Fibroblast of villous mesenchyme (primary cell): Measurements from ENCODE around the gene MATN4. TPM values are rescaled to one million over a fixed set of nuclear protein-coding genes. Genes with fewer than 3 reads are reported as not detected.

ENCODE experiments used
- DNase-seq: peaks from one replicate; pipeline ENCODE4 v3.0.0-alpha.2; 2010; ENCODE audit warnings: low read depth
- H3K4me3 ChIP-seq: 2 replicates; pipeline ENCODE4 v1.5.1; 2011; ENCODE audit warnings: low read depth, mild to moderate bottlenecking, low read length
- CTCF ChIP-seq: IDR thresholded peaks from 2 replicates; pipeline ENCODE4 v1.5.1; 2012; ENCODE audit warnings: low read depth, mild to moderate bottlenecking, low read length; ENCODE audit not compliant: insufficient read depth
- total RNA-seq: library from RNA; depleted of rRNA; stranded (reverse); fragments of >200 nt; gene quantifications from 2 replicates; pipeline ENCODE4 v1.2.3, GENCODE V29; 2012

Gene MATN4
- total RNA-seq, 1 donor: not detected

GRCh38 chr20:45254383-45255262 is 53.5 kb downstream of the MATN4 start, which contains the start of gene SLPI:
Gene SLPI (minus strand): TSS chr20:45254564. CDS start chr20:45254543, 21 bp downstream.
- DNase-seq: peak; percentile 75
- H3K4me3 ChIP-seq: no peak within 1 kb of the TSS
- no peak for TF ChIP-seq CTCF

- no peak overlapping the region for H3K4me3 ChIP-seq
- no peak for TF ChIP-seq CTCF
- DNase-seq: no peak
These were observed 54.8 kb downstream of the MATN4 start for GRCh38 chr20:45253261-45253660.

- no peak for DNase-seq
- TF ChIP-seq CTCF: no peak
These were observed 56.1 kb downstream of the MATN4 start for GRCh38 chr20:45251884-45252560.

GRCh38 chr20:45248609-45249008 is 59.5 kb downstream of the MATN4 start:
- no peak for DNase-seq
- no peak overlapping the region for H3K4me3 ChIP-seq
- TF ChIP-seq CTCF: no peak

More at GRCh38 chr20:45251884-45252560, 56.1 kb downstream of the MATN4 start:
- no peak overlapping the region for H3K4me3 ChIP-seq

GRCh38 chr20:45247865-45248264 is 60.2 kb downstream of the MATN4 start:
- DNase-seq: no peak
- TF ChIP-seq CTCF: no peak
- no peak overlapping the region for H3K4me3 ChIP-seq

- no peak overlapping the region for H3K4me3 ChIP-seq
- no peak for DNase-seq
- no peak for TF ChIP-seq CTCF
These were observed 62.0 kb downstream of the MATN4 start for GRCh38 chr20:45246109-45246508.

Other genes with a start within 250 kb of the MATN4 start
- gene KCNS1, start 207.2 kb downstream of the MATN4 start, total RNA-seq: 0.86 and 1.3 TPM in 2 replicates
- not detected in 2 replicates for gene WFDC5, start 193.1 kb downstream of the MATN4 start, total RNA-seq
- gene WFDC12, start 183.8 kb downstream of the MATN4 start, total RNA-seq: not detected in 2 replicates
- gene PI3, start 133.4 kb downstream of the MATN4 start, total RNA-seq: not detected in 2 replicates
- gene SEMG1, start 101.3 kb downstream of the MATN4 start, total RNA-seq: not detected in 2 replicates
- gene SEMG2, start 86.9 kb downstream of the MATN4 start, total RNA-seq: not detected in 2 replicates
- not detected in 2 replicates for gene SLPI, start 53.7 kb downstream of the MATN4 start, total RNA-seq
- not detected in 2 replicates for gene RBPJL, start 1.5 kb downstream of the MATN4 start, total RNA-seq
- 129 and 178 TPM in 2 replicates for gene SDC4, start 40.1 kb upstream of the MATN4 start, total RNA-seq
- gene SYS1, start 54.9 kb upstream of the MATN4 start, total RNA-seq: 19.0 and 25.9 TPM in 2 replicates
- not detected in 2 replicates for gene TP53TG5, start 70.0 kb upstream of the MATN4 start, total RNA-seq
- 9.9 and 11.3 TPM in 2 replicates for gene DBNDD2, start 100.0 kb upstream of the MATN4 start, total RNA-seq
- 27.7 and 28.1 TPM in 2 replicates for gene PIGT, start 107.8 kb upstream of the MATN4 start, total RNA-seq
- gene WFDC2, start 161.5 kb upstream of the MATN4 start, total RNA-seq: not detected in 2 replicates
- not detected in 2 replicates for gene SPINT3, start 207.3 kb upstream of the MATN4 start, total RNA-seq
- not detected in 2 replicates for gene WFDC6, start 231.2 kb upstream of the MATN4 start, total RNA-seq
- gene EPPIN, start 239.1 kb upstream of the MATN4 start, total RNA-seq: not detected in 2 replicates